HCT116 (cell line): ENCODE measurements around the gene DIP2A. TPM values are rescaled to one million over a fixed set of nuclear protein-coding genes. Genes with fewer than 3 reads are reported as not detected.

Source experiments
- ATAC-seq: fragments of 200-7000 bp; cut with Tn5 transposase; 2 replicates; pipeline ENCODE4 v1.9.1; 2020; ENCODE audit warnings: mild to moderate bottlenecking, moderate library complexity
- BruUV-seq: library from RNA; stranded (reverse); fragments of 400-500 nt; replicated peaks from 2 replicates; lab custom pipeline; 2021; lab: Mats Ljungman, UMichigan
- CTCF ChIA-PET: fragments of 300-600 bp; sonication (Branson Sonifier 250); formaldehyde crosslinking; loops from one replicate; lab custom pipeline; 2021; ENCODE audit warnings: antibody characterized with exemption; lab: Charles Lee
- POLR2A ChIA-PET: fragments of 300-600, 350-600 bp; sonication (Branson Sonifier 250); formaldehyde crosslinking; loops from one replicate; lab custom pipeline; 2021; ENCODE audit warnings: antibody characterized with exemption; lab: Charles Lee
- RAD21 ChIA-PET, 2 experiments: fragments of 300-600 bp; sonication (Branson Sonifier 250); formaldehyde crosslinking; loops; one replicate each; lab custom pipeline; 2023; ENCODE audit warnings: low total read pairs in 2 of 2; ENCODE audit not compliant: uncharacterized antibody in 2 of 2, unreplicated experiment in 2 of 2, low non-redundant PET in 1 of 2; lab: Charles Lee
- DNase-seq: peaks from one replicate; pipeline ENCODE4 v3.0.0-alpha.2; 2010; ENCODE audit warnings: low read depth, low spot score
- H2AFZ ChIP-seq: fragments of 200-600 bp; shearing (Covaris generic), sonication (generic); 2 replicates; pipeline ENCODE4 v1.6.1; 2017; ENCODE audit warnings: low read depth, mixed run types, mixed read lengths, antibody characterized with exemption, low read length; ENCODE audit not compliant: poor library complexity, severe bottlenecking
- H3K27ac ChIP-seq: 2 replicates; pipeline ENCODE4 v1.5.1; 2012; ENCODE audit warnings: low read depth, low read length
- H3K27me3 ChIP-seq: fragments of 200-600 bp; sonication (generic); 2 replicates; pipeline ENCODE4 v1.6.1; 2016; ENCODE audit warnings: mixed run types, low read length, mixed read lengths; ENCODE audit not compliant: insufficient read depth
- H3K36me3 ChIP-seq, 2 experiments: fragments of 200-500 bp in 1 of 2; fragments of 200-600 bp in 1 of 2; sonication (Bioruptor generic) in 1 of 2; sonication (generic) in 1 of 2; 2 replicates each; pipeline versions ENCODE4 v1.5.1 to v1.6.1; 2014 to 2016; ENCODE audit warnings: low read length in 2 of 2, inconsistent platforms in 1 of 2, mixed read lengths in 1 of 2, mixed run types in 1 of 2; ENCODE audit not compliant: insufficient read depth in 2 of 2, control insufficient read depth in 1 of 2
- H3K4me1 ChIP-seq, 2 experiments: fragments of 200-600 bp in 1 of 2; sonication (generic) in 1 of 2; 2 replicates each; pipeline versions ENCODE4 v1.5.1 to v1.6.1; 2012 to 2017; ENCODE audit warnings: low read length in 2 of 2, inconsistent platforms in 1 of 2, mild to moderate bottlenecking in 1 of 2, mixed read lengths in 1 of 2, mixed run types in 1 of 2, moderate library complexity in 1 of 2; ENCODE audit not compliant: insufficient read depth in 2 of 2, control insufficient read depth in 1 of 2
- H3K4me2 ChIP-seq: fragments of 200-600 bp; sonication (generic); 2 replicates; pipeline ENCODE4 v1.6.1; 2017; ENCODE audit warnings: mixed run types, low read length, mixed read lengths
- H3K4me3 ChIP-seq, 2 experiments: fragments of 200-600 bp in 1 of 2; sonication (generic) in 1 of 2; replicated peaks in 1 of 2; 2 replicates each; pipeline ENCODE4 v1.5.1; 2011 to 2016; ENCODE audit warnings: low read length in 2 of 2, control low read depth in 1 of 2, low read depth in 1 of 2, mild to moderate bottlenecking in 1 of 2, mixed read lengths in 1 of 2, mixed run types in 1 of 2
- H3K79me2 ChIP-seq: fragments of 200-600 bp; sonication (generic); 2 replicates; pipeline ENCODE4 v1.6.1; 2017; ENCODE audit warnings: mild to moderate bottlenecking, mixed run types, low read length, moderate library complexity, mixed read lengths; ENCODE audit not compliant: insufficient read depth
- H3K9ac ChIP-seq: fragments of 200-600 bp; sonication (generic); 2 replicates; pipeline ENCODE4 v1.6.1; 2016; ENCODE audit warnings: low read length, mixed read lengths
- H3K9me2 ChIP-seq: fragments of 200-600 bp; sonication (generic), shearing (Covaris generic); 2 replicates; pipeline ENCODE4 v1.6.1; 2017; ENCODE audit warnings: mixed run types, mild to moderate bottlenecking, moderate library complexity; ENCODE audit not compliant: insufficient read depth
- H3K9me3 ChIP-seq, 2 experiments: fragments of 200-500 bp in 1 of 2; fragments of 200-600 bp in 1 of 2; sonication (Bioruptor generic) in 1 of 2; sonication (generic) in 1 of 2; 2 replicates each; pipeline ENCODE4 v1.6.1; 2014 to 2017; ENCODE audit warnings: low read length in 2 of 2, mixed read lengths in 2 of 2, inconsistent platforms in 1 of 2, low read depth in 1 of 2, mild to moderate bottlenecking in 1 of 2, mixed run types in 1 of 2, moderate library complexity in 1 of 2; ENCODE audit not compliant: control insufficient read depth in 1 of 2, insufficient read depth in 1 of 2
- H4K20me1 ChIP-seq: fragments of 200-600 bp; sonication (generic), shearing (Covaris generic); 2 replicates; pipeline ENCODE4 v1.6.1; 2017; ENCODE audit warnings: mixed run types, mild to moderate bottlenecking, moderate library complexity; ENCODE audit not compliant: insufficient read depth
- CTCF ChIP-seq, 3 experiments: fragments of 200-600 bp in 1 of 3; sonication (generic) in 1 of 3; IDR thresholded peaks in 2 of 3; conservative IDR thresholded peaks in 1 of 3; 2 replicates each; pipeline ENCODE4 v1.5.1; 2012 to 2017; ENCODE audit warnings: low read depth in 2 of 3, low read length in 2 of 3, antibody characterized with exemption in 1 of 3, borderline replicate concordance in 1 of 3, control low read depth in 1 of 3, mild to moderate bottlenecking in 1 of 3, mixed read lengths in 1 of 3, mixed run types in 1 of 3, moderate library complexity in 1 of 3; ENCODE audit not compliant: insufficient read depth in 1 of 3
- POLR2A ChIP-seq: IDR thresholded peaks from 2 replicates; pipeline ENCODE4 v1.7.0; 2011; ENCODE audit warnings: borderline replicate concordance; ENCODE audit not compliant: insufficient read depth, insufficient read length; ENCODE audit errors: extremely low read depth
- POLR2AphosphoS5 ChIP-seq: IDR thresholded peaks from 2 replicates; pipeline ENCODE4 v1.6.1; 2011; ENCODE audit warnings: mild to moderate bottlenecking, low read depth, low read length, moderate library complexity
- intact Hi-C: fragments of 100-400 bp; cut with micrococcal nuclease; formaldehyde crosslinking; loops from 2 replicates; pipeline ENCODE4 v1.10.0; 2022
- total RNA-seq: library from RNA; stranded (reverse); gene quantifications from one replicate; pipeline ENCODE4 v1.2.1, GENCODE V29; 2021; ENCODE audit not compliant: unreplicated experiment
- TF ChIP-seq, protein P1 (sequence below): IDR thresholded peaks from 2 replicates; pipeline ENCODE4 v1.6.1; 2012
- TF ChIP-seq, protein P2 (sequence below): IDR thresholded peaks from 2 replicates; pipeline ENCODE4 v1.6.1; 2011; ENCODE audit warnings: mild to moderate bottlenecking, low read length, moderate library complexity; ENCODE audit not compliant: insufficient replicate concordance; ENCODE audit errors: extremely low read depth

Gene DIP2A
- total RNA-seq, 1 experiment from 2014 or later: 39.9 TPM

DNA sequence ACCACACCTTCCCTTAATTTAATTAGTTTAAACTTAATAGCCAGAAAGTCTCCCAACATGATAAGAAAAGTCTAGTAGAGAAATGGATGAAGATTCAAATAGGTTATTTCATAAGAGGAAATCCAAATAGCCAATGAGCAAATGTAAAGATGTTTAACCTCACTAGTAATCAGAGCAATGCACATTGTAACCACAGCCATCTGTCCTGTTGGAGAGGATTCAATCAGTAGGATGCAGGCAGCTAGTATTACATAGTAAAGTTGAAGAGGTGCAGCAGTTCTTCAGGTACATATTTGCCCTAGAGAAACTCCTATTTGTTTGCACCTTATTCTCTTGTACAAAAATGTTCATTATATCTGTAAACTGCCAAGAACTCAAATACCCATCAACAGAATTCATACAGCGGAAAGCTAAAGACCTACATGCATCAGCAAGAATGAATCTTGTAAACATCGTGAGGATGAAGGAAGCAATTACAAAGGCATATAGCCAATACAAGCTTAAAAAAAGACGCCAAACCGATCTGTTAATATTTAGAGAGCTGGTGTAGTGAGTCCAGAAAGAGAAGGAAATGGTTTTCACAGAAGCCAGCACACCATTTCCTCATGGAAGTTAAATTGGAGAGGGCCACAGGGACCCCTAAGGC is 27.9 kb downstream of the DIP2A start:
- Histone ChIP-seq H3K36me3 (no peaks in the 10 kb centered on the region), H3K9me2 (no peaks in the 10 kb centered on the region), H3K79me2 (peaks cover 21% of the 10 kb centered on the region), H3K9me3 (no peaks in the 10 kb centered on the region), H3K27ac (no peak overlapping the region), H2AFZ (no peak overlapping the region), H3K27me3 (no peaks in the 10 kb centered on the region), H3K4me3 (no peak overlapping the region), H4K20me1 (no peaks in the 10 kb centered on the region)
- BruUV-seq: TSS peak; percentile 28
- DNase-seq: no peak
- intact Hi-C loops: no loop called here
- CTCF ChIA-PET: no interaction called here
- POLR2A ChIA-PET: no interaction called here
- no peak for TF ChIP-seq POLR2A
- TF ChIP-seq, protein P1, sequence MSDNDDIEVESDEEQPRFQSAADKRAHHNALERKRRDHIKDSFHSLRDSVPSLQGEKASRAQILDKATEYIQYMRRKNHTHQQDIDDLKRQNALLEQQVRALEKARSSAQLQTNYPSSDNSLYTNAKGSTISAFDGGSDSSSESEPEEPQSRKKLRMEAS: no peak
- TF ChIP-seq, all 23 proteins: peak for 0
- H3K4me2 ChIP-seq: no peak overlapping the region
- RAD21 ChIA-PET: no interaction called here
- H3K9ac ChIP-seq: no peak overlapping the region
- no peak for ATAC-seq
- no peaks in the 10 kb centered on the region for H3K4me1 ChIP-seq

DNA sequence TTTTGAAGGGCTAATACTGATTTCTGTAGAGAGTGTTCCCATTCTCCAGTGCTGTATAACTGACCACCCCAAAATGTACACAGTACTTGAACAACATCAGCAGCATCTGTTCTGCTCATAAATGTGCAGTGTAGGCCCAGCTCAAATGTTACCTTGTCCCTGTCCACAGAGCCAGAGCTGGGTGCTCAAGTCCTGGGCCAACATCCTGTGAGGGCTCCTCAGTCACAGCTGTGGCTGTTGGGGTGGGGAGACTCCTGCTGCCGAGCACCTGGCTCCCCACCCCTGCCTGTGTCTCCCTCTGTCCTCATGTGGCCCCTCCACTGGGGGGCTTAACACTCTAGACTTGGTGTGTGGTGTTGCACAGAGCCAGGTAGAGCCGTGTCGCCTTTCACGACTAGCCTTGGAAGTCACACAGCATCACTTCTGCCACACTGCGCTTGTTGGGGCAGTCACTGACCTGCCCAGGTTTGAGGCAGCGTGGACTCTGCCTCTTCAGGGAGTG is 30.5 kb downstream of the DIP2A start:
- H3K9me2 ChIP-seq: no peaks in the 10 kb centered on the region
- H3K4me1 ChIP-seq: no peaks in the 10 kb centered on the region
- no TSS peak for BruUV-seq
- H3K9me3 ChIP-seq: no peaks in the 10 kb centered on the region
- no peaks in the 10 kb centered on the region for H3K27me3 ChIP-seq
- no peaks in the 10 kb centered on the region for H4K20me1 ChIP-seq
- ATAC-seq (no peak), DNase-seq (no peak)
- TF ChIP-seq CTCF (IDR thresholded peaks at IDR 0.05 in 2 of 3, conservative IDR thresholded peaks at IDR 0.05 in 1 of 3; ENCODE audit: borderline replicate concordance in 1 of 3, insufficient read depth in 1 of 3, low read depth in 2 of 3, low read length in 2 of 3): no peak
- TF ChIP-seq, protein P2, sequence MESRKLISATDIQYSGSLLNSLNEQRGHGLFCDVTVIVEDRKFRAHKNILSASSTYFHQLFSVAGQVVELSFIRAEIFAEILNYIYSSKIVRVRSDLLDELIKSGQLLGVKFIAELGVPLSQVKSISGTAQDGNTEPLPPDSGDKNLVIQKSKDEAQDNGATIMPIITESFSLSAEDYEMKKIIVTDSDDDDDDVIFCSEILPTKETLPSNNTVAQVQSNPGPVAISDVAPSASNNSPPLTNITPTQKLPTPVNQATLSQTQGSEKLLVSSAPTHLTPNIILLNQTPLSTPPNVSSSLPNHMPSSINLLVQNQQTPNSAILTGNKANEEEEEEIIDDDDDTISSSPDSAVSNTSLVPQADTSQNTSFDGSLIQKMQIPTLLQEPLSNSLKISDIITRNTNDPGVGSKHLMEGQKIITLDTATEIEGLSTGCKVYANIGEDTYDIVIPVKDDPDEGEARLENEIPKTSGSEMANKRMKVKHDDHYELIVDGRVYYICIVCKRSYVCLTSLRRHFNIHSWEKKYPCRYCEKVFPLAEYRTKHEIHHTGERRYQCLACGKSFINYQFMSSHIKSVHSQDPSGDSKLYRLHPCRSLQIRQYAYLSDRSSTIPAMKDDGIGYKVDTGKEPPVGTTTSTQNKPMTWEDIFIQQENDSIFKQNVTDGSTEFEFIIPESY: no peak
- TF ChIP-seq POLR2A: no peak
- TF ChIP-seq POLR2AphosphoS5: no peak
- no peak overlapping the region for H3K9ac ChIP-seq
- H3K4me2 ChIP-seq: no peak overlapping the region
- H3K27ac ChIP-seq: no peak overlapping the region
- peaks cover 2% of the 10 kb centered on the region; the same call in 1 of the 2 replicates for H3K79me2 ChIP-seq
- ChIA-PET RAD21 (no interaction called here), CTCF (no interaction called here), POLR2A (no interaction called here)
- H3K36me3 ChIP-seq: peaks cover 0 to 4% of the 10 kb centered on the region in 2 experiments; a peak in 1 of 4 replicates
- intact Hi-C loops: no loop called here
- no peak overlapping the region for H3K4me3 ChIP-seq
- H2AFZ ChIP-seq: no peak overlapping the region
